WERI-Rb-1 (cell line): ENCODE results near the gene FUT6.
"Not testable (repeated sequence)": the region's sequence is repeated elsewhere in the genome, so short reads cannot be mapped to it uniquely, and the experiment has no call there.

Experiments
- DNase-seq: peaks from one replicate; pipeline ENCODE4 v3.0.0-alpha.2; 2020
- H3K27ac ChIP-seq: fragments of 250-450 bp; sonication (Bioruptor Pico); 2 replicates; pipeline ENCODE4 v1.5.1; 2020; ENCODE audit warnings: mild to moderate bottlenecking, moderate library complexity
- H3K27me3 ChIP-seq: fragments of 250-450 bp; sonication (Bioruptor Pico); 2 replicates; pipeline ENCODE4 v1.5.1; 2021; ENCODE audit warnings: mild to moderate bottlenecking, low read depth, moderate library complexity; ENCODE audit not compliant: insufficient read depth, severe bottlenecking
- H3K36me3 ChIP-seq: fragments of 250-450 bp; sonication (Bioruptor Pico); 2 replicates; pipeline ENCODE4 v1.5.1; 2020; ENCODE audit warnings: mild to moderate bottlenecking, moderate library complexity
- H3K4me3 ChIP-seq: 2 replicates; pipeline ENCODE4 v1.5.1; 2011; ENCODE audit warnings: low read depth, mild to moderate bottlenecking, control low read depth, low read length
- H3K9me3 ChIP-seq: fragments of 250-450 bp; sonication (Bioruptor Pico); 2 replicates; pipeline ENCODE4 v1.5.1; 2021; ENCODE audit warnings: mild to moderate bottlenecking, moderate library complexity; ENCODE audit not compliant: severe bottlenecking
- TF ChIP-seq, protein P1 (sequence below): IDR thresholded peaks from 2 replicates; pipeline ENCODE4 v1.5.1; 2011; ENCODE audit warnings: low read depth, mild to moderate bottlenecking, control low read depth, inconsistent platforms, low read length

FUT6 gene

DNA sequence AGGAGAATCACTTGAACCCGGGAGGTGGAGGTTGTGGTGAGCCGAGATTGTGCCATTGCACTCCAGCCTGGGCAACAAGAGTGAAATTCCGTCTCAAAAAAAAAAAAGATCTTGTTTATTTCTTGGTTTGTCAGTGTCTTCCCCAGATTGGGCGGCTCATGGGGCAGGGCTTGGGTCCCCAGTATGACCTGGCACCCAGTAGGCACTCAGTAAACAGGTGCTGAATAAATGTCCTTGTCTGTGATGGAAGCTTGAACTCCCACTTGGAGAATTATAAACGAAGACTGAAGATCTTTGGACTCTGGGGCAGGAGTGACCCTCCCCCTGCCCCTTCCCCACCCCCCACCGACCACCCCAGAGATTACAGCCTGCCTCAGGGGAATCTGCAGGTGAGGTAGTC is 40.7 kb upstream of the FUT6 start:
- no peak for DNase-seq
- Histone ChIP-seq H3K4me3 (no peak overlapping the region), H3K9me3 (no peaks in the 10 kb centered on the region), H3K27ac (no peak overlapping the region), H3K27me3 (no peaks in the 10 kb centered on the region), H3K36me3 (no peaks in the 10 kb centered on the region)
- TF ChIP-seq, protein P1, sequence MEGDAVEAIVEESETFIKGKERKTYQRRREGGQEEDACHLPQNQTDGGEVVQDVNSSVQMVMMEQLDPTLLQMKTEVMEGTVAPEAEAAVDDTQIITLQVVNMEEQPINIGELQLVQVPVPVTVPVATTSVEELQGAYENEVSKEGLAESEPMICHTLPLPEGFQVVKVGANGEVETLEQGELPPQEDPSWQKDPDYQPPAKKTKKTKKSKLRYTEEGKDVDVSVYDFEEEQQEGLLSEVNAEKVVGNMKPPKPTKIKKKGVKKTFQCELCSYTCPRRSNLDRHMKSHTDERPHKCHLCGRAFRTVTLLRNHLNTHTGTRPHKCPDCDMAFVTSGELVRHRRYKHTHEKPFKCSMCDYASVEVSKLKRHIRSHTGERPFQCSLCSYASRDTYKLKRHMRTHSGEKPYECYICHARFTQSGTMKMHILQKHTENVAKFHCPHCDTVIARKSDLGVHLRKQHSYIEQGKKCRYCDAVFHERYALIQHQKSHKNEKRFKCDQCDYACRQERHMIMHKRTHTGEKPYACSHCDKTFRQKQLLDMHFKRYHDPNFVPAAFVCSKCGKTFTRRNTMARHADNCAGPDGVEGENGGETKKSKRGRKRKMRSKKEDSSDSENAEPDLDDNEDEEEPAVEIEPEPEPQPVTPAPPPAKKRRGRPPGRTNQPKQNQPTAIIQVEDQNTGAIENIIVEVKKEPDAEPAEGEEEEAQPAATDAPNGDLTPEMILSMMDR = no peak

DNA sequence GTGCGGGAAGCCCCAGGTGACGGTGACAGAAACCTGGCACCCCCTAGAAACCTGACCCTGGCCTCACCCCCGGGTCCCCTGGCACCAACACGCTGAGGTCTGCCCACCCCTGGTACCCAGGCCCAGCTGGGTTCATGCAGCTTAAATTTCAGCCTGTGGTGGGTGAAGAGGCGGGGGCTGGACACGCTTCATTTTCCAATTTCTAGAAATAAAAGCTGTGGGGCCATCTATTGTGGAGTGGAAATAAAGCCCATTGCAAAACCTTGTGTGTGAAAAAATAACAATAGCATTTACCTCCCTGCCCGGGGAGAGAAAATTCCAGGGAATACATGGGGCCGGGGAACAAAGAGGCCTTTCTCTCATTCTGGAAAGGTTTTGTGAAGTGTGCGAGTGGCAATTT is 38.4 kb upstream of the FUT6 start:
- no peak overlapping the region for H3K27ac ChIP-seq
- no peak overlapping the region for H3K4me3 ChIP-seq
- TF ChIP-seq, protein P1 = no peak
- H3K27me3 ChIP-seq = no peaks in the 10 kb centered on the region
- no peaks in the 10 kb centered on the region for H3K9me3 ChIP-seq
- no peaks in the 10 kb centered on the region for H3K36me3 ChIP-seq
- no peak for DNase-seq

DNA sequence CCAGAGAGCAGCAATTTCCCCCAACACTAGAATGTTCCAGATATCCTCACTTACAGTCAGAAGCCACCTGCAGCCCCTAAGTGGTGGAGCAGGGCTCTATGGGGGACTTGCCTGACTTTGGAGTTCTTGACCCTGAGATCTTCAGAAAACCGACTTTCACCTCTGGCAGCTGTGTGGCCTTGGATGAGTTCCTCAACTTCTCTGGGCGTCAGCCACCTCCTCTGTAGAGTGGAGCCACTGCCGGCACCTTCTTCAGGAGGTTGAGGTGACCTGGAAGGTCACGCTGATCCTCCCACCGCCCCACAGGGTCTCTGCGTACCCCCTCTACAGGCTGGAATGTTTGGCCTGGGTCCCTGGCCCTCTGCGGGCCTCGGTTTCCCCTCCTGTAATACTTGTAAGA is 37.9 kb upstream of the FUT6 start:
- no peak overlapping the region for H3K27ac ChIP-seq
- TF ChIP-seq, protein P1 = no peak
- DNase-seq = no peak
- no peak overlapping the region for H3K4me3 ChIP-seq
- no peaks in the 10 kb centered on the region for H3K36me3 ChIP-seq
- H3K9me3 ChIP-seq = no peaks in the 10 kb centered on the region
- no peaks in the 10 kb centered on the region for H3K27me3 ChIP-seq

DNA sequence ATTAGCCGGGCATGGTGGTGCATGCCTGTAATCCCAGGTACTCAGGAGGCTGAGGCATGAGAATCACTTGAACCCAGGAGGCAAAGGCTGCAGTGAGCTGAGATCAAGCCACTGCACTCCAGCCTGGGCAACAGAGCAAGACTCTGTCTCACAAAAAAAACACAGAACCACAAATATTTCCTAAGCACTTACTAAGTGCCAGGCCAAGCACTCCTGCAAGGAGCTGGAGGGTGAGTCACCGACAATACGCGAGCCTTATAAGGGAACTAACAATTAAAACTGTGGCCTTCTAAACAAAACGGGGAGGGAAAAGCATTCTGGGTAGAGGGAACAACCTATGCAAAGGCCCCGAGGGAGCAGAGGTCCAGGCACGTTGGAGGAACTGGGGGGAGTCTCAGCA is 35.0 kb upstream of the FUT6 start:
- not testable (repeated sequence) for H3K9me3 ChIP-seq, DNase-seq, H3K27me3 ChIP-seq, H3K4me3 ChIP-seq, H3K36me3 ChIP-seq, H3K27ac ChIP-seq

DNA sequence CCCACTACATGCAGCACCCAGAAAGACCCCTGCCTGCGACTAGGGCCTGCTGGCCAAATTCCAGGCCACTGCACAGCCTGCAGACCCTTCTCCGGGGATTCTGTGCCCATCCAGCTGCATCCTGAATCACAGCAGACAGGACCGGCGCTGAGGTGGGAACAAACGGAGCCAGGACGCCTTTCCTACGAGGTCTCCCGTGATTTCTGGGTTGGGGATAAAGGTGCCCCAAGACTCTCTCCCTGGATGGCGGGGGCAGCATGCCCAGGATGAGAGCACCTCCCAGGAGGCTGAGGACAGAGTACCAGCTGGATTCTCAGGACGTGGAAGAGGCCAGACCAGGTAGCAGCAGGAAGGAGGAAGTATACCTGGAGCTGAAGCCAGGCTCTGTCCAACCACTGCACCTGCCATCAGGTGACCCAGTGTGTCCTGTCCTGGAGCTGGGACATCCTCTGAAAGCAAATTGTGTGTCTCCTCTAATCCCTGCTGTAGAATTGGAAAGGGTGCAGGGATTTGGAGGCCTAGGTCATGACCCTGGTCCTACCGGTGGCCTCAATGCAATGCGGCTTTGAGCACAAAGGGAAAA is 34.2 kb upstream of the FUT6 start:
- no peak overlapping the region for H3K27ac ChIP-seq
- no peaks in the 10 kb centered on the region for H3K36me3 ChIP-seq
- no peak for DNase-seq
- no peaks in the 10 kb centered on the region for H3K27me3 ChIP-seq
- no peak overlapping the region for H3K4me3 ChIP-seq
- TF ChIP-seq, protein P1 = no peak
- no peaks in the 10 kb centered on the region for H3K9me3 ChIP-seq

DNA sequence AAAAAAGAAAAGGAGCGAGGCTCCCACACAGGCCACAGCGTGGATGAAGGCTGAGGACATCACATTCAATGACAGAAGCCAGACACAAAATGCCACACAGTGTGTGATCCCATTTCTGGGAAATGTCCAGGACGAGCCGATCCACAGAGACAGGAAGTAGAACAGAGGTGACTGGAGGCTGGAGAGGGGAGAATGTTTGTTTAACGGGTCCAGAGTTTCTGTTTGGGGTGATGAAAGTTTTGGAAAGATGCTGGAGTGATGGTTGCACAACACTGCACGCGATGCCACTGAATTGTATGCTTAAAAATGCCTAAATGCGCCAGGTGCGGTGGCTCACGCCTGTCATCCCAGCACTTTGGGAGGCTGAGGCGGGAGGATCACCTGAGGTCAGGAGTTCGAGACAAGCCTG is 31.5 kb upstream of the FUT6 start:
- H3K27ac ChIP-seq = no peak overlapping the region
- H3K27me3 ChIP-seq = no peaks in the 10 kb centered on the region
- no peaks in the 10 kb centered on the region for H3K36me3 ChIP-seq
- H3K9me3 ChIP-seq = no peaks in the 10 kb centered on the region
- TF ChIP-seq, protein P1 = no peak
- DNase-seq = no peak
- H3K4me3 ChIP-seq = no peak overlapping the region
